Measurements from ENCODE around the gene PLPP1. TPM values are rescaled to one million over a fixed set of nuclear protein-coding genes. Genes with fewer than 3 reads are reported as not detected.
"Not testable (repeated sequence)": the region's sequence is repeated elsewhere in the genome, so short reads cannot be mapped to it uniquely, and the experiment has no call there.

The PLPP1 gene
- total RNA-seq, 1 donor from 2014 or later = 88.1 TPM

DNA sequence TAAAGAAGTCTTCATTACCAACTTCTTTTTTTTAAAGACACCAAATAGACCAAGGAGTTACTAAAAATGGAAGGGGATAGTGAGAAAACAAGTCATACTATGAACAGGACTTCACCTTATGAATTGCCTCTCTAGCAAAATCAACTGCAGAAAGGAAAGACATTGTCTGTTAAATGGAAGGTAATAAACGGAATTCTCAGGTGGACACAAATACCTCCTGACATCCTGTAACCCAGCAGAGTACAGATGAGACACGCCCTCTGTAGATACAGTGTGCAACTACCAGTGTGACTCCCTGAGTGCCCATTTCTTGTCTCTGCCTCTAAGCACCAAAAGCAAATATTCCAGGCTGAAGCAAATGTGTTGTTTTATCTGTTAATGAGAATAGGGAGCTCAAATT is 12.2 kb upstream of the PLPP1 start:
- no peak for DNase-seq (ENCODE audit: low spot score)

- DNase-seq (ENCODE audit: low spot score) = no peak
Measured at GRCh38 chr5:55544341-55544740, 9.6 kb upstream of the PLPP1 start.

DNA sequence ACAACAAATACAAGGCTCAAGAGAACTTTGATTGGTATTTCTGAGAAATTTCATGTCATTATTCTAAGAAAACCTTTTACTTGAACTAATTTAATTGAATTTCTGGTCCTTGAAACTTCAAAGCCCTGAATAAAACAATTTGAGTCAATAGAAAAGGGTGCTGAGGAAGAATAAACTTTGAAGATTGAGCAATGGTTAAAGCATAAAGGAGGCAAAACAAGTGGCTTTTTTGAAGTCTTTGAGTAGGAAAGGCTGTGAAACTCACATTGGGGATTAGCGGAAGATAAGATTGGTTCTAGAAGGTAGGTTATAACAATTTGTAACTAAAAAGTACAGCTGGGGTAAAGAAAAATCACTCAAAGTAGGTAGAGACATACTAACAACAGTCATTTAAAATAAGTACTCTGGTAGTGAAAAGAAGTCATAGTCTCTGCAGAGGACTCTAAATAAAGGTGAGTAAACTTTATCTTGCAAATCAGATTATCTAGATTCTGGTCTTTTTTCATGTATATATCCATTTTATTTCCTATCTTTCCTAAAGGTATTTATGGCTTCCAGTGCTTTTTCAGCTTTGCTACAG is 6.4 kb upstream of the PLPP1 start:
- no peak for DNase-seq (ENCODE audit: low spot score)

- DNase-seq (ENCODE audit: low spot score) = no peak
Measured at GRCh38 chr5:55540525-55540924, 5.8 kb upstream of the PLPP1 start.

- DNase-seq (ENCODE audit: low spot score) = no peak
Measured at GRCh38 chr5:55540024-55540423, 5.3 kb upstream of the PLPP1 start.

DNA sequence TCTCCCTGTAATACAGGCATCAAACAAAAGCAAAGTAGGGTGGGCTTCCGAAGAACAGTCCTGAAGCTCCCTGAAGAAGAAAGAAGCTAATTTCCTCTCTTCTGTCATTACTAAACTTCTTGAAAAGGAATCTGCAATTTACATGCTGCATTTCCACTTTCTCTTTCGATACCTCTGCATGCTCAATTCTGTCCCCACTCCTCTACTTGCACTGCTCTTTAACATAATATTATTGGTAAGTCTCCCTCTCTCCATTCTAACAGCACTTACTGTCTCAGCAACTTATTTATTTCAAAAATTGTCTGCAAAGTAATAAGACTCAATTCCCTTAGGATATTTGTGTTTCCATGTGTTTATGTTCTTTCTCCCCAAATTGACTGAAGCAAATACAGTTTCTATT is 3.9 kb upstream of the PLPP1 start:
- DNase-seq (ENCODE audit: low spot score) = no peak

GRCh38 chr5:55537315-55537714 is 2.6 kb upstream of the PLPP1 start:
- DNase-seq (ENCODE audit: low spot score) = not testable (repeated sequence)

DNA sequence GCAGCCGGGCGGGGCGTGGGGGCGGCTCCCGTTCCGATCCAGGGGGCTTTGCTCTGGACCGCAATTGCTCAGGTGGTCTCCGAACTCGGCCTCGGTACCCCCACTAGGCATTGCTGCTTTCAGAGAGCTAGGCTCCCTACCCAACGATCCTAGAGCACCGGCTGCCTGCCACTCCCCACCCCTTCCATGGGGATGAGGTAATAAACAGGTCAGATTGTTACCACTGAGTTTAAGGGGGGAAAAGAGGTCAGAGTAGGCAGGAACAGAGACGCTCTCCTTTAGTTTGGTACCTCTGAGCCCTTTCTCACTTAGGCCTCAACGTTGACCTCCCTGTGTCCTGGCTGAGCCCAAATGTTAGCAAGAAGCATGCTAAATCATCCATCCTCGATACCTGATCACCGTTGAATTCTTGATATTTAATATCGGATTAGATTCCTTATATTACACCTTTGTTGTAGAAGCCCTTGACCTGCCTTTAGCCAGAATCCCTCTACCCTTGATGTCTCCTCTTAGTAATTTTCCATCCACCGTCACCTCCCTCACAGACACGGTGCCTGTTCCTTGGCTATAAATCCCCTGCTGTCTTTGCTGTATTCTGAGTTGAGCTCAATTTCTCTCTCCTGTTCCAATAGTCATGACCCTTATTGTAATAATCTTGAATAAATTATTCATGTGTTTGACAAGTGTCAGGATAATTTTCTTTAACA is 588 bp upstream of the PLPP1 start:
- DNase-seq (ENCODE audit: low spot score) = no peak

- DNase-seq (ENCODE audit: low spot score) = peak; percentile 63
Measured at GRCh38 chr5:55533521-55534435, 986 bp downstream of the PLPP1 start.

DNA sequence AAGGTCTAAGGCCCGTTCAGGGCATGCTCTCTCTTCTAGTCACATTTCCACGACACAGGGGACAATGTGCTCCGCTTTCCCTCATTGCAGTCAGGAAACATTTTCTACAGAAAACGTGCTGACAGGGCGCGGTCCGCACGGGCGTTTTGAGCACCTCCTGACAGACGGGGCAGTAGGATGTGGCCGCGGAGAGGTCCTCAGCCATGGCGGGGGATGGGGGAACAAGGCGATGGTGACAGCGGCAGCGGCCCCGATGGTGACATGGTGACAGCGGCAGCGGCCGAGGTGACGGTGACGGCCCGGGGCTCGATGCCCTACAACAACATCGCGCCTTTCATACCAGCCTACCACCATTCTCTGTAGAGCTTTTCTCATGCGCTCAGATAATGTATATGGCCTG is 4.1 kb downstream of the PLPP1 start:
- DNase-seq (ENCODE audit: low spot score) = no peak

GRCh38 chr5:55524816-55525215 is 9.9 kb downstream of the PLPP1 start:
- DNase-seq (ENCODE audit: low spot score) = no peak

DNA sequence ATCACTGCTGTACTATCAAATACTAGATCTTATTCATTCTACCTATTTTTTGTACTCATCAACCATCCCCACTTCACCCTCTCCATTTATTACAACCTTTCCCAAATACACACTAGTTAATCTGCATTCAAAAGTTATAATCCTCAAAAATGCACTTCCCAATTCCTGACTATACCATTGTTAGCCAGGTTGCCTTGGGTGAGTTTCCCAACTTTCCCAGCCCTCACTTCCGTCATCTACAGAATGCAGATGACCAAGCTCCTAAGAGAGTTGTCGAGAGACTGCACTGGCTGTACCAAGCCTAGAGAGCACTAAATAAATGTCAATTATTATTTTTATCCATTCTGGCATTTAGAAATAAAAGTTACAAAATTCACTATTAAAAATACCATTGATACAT is 11.5 kb downstream of the PLPP1 start:
- DNase-seq (ENCODE audit: low spot score) = no peak

GRCh38 chr5:55521881-55522280 is 12.9 kb downstream of the PLPP1 start:
- DNase-seq (ENCODE audit: low spot score) = no peak

DNA sequence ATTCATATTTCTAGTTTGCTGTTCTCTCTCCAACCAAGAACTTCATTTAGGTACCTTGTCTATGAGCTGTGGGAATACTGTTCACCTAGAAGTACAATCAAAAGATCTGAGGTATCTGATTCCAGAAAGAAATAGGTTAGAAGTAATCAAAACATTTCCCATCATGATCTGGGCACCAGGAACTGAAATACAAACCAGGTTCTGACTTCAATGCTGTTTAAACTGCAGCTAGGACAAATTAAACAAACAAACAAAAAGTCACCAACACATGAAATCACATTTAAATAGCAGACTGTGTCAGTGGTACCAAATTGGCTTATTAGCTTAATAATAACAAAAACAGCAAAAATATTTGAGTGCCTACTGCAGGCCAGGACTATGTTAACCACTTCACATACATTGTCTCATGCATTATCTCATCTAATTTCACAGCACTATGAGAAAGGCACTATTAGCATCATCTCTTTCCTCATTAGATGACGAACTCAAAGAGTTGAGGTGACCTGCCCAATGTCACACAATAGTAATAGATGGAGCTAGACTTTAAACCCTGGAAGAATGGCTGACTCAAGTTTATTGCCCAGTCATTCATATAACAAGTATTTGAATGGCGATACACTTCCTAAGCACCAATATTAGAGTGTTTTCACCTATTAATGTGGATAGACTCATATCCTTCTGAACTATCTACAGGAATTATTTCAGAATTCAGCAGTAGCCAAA is 14.5 kb downstream of the PLPP1 start:
- no peak for DNase-seq (ENCODE audit: low spot score)

GRCh38 chr5:55518831-55519390 is 15.9 kb downstream of the PLPP1 start:
- DNase-seq (ENCODE audit: low spot score) = no peak

DNA sequence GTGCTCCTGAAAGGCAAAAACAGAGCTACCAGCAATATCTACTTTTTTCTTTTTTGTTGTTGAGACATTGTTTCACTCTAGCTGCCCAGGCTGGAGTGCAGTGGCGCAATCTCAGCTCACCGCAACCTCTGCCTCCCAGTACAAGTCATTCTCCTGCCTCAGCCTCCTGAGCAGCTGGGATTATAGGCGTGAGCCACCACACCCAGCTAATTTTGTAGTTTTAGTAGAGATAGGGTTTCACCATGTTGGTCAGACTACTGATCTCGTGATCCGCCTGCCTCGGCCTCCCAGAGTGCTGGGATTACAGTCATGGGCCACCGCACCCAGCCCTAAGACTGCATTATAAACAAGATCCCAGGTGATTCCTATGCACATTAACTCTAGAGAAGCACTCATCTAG is 17.0 kb downstream of the PLPP1 start:
- DNase-seq (ENCODE audit: low spot score) = no peak

DNA sequence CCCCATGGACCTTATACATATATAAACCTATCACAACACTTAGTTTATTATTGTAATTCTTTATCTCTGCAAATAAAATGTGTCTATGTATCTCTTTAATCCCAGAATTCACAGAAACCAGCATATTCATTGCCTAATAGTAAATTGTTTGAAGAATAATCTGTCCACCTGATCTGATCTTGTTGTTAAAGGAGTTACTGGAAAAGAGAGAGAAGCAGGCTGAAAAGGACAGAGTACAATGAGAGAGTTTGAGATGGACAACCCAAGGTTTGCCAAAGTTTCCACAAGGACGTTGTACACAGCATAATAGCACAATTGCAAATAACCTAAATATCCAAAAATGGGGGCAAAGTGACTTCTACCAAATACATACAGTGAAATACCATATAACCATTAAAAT is 23.8 kb downstream of the PLPP1 start:
- DNase-seq (ENCODE audit: low spot score) = no peak

DNA sequence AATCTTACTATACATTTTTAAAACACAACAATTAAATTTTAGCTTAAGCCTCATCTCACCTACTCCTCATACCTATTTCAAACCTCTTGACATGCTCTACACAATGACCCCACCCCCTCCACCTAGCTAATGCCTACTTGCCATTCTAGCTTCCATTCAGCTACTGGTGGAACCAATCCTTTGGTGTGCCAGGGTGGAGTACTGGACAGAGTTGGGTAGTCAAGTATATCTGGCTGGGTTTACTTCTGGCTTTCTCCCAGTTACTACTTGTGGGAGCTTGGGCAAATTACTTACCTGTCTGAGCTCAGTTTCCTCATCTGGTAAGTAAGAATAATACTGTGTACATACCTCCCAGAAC is 24.3 kb downstream of the PLPP1 start:
- no peak for DNase-seq (ENCODE audit: low spot score)

DNA sequence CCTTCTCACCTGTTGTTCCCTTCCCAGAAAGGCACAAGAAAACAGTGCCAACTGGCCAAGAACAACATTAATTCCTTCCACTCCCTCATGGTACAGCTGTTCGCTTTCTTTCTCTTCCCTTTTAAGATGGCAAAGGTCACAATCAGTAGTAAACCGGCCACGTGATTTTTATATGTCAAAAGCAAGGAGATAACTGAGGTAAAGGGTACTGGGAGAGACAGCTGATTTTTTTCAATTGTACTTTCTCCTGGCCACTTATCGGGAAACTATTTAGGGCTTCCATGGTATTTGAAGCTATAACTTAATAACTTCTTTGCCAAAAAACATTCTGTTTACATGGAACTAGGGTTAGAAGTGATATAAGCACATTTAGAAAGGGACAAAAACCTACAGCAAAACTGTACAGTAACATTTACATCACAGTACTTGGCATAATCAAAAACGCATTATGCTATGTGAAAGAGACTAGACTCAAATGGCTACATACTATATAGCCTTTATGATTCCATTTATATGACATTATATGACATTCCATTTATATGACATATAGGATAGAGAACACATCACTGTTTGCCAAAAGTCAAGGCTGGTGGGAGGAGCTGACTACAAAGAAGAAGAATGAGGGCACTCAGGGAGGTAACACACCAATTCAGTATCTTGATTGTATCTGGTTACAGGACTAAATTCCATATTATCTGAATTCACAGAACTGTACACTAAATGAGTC is 24.8 kb downstream of the PLPP1 start:
- peak; percentile 14 for DNase-seq (ENCODE audit: low spot score)

DNA sequence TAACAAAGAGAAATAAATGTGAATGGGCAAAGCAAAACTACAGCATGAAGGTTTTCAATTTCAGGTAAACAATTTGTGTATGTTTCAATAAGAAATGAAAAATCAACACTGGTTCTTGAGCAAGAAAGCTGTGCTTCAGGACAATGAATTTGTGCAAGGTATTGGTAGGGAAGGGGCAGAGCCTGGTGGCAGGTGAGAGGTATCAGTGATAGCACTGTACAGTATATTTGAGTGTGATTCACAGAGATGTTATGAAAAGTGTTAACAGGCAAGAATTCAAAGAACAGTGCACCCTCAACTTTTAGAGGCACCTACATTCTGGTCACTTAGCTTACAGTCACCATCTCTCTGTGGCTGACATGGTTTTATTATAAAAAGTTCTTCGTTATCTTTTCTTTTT is 25.7 kb downstream of the PLPP1 start:
- DNase-seq (ENCODE audit: low spot score) = no peak

DNA sequence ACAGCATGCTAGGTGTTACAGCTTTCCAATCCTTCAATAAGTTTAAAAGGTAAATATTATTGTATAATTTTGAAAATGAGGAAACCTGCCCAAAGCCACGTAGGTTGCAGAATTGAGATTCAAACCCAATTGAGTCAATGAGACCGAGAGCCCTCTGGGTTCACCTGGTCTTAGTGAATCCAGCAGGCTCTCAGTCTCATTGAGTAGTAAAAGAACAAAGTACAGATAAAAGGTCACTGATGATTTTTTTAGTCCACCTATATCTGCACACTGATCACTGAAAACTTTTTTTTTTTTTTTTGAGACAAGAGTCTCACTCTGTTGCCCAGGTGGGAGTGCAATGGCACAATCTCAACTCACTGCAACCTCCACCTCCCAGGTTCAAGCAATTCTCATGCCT is 27.2 kb downstream of the PLPP1 start:
- no peak for DNase-seq (ENCODE audit: low spot score)
